ENCODE measurements around the gene GUCA2B. TPM values are rescaled to one million over a fixed set of nuclear protein-coding genes. Genes with fewer than 3 reads are reported as not detected.

Gene GUCA2B
- total and polyA plus RNA-seq, 4 donors = 1.7 to 3.3 TPM; not detected in 2

DNA sequence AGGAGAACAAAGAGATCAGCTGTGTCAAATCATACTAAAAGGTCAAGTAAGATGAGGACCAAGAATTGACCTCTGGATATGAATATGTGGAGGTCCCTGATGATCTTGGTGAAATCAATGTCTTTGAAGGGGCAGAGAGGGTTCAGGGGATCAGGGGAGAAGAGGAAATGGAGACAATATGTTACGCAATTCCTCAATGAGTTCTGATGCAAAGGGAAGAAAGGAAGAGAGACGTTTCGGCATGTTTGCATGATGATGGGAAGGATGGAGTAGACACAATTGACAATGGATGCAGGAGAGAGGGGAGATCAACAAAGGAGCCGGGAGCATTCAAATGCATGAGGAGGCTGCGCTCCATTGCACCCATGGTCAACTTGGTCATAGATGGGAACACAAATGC, 36.0 kb upstream of the GUCA2B start:
- Histone ChIP-seq H3K4me1 (ENCODE audit: control insufficient read depth in 4 of 4, insufficient read depth in 4 of 4, low read length in 3 of 4) (no peaks in the 10 kb centered on the region), H3K9me3 (ENCODE audit: control insufficient read depth in 4 of 4, low read length in 3 of 4) (no peaks in the 10 kb centered on the region), H3K36me3 (ENCODE audit: control insufficient read depth in 4 of 4, insufficient read depth in 3 of 4, low read depth in 1 of 4, low read length in 3 of 4) (no peaks in the 10 kb centered on the region), H3K4me3 (ENCODE audit: low read depth in 1 of 3, low read length in 3 of 3) (no peak overlapping the region), H3K27ac (ENCODE audit: low read depth in 1 of 2, low read length in 2 of 2) (no peak overlapping the region), H3K27me3 (ENCODE audit: control insufficient read depth in 4 of 4, insufficient read depth in 4 of 4, low read length in 3 of 4) (no peaks in the 10 kb centered on the region), H3K9ac (ENCODE audit: low read depth in 1 of 2, low read length in 2 of 2) (no peak overlapping the region)
- WGBS = 77% methylated on average over 5 of the region's 5 CpGs
- TF ChIP-seq, protein P1, sequence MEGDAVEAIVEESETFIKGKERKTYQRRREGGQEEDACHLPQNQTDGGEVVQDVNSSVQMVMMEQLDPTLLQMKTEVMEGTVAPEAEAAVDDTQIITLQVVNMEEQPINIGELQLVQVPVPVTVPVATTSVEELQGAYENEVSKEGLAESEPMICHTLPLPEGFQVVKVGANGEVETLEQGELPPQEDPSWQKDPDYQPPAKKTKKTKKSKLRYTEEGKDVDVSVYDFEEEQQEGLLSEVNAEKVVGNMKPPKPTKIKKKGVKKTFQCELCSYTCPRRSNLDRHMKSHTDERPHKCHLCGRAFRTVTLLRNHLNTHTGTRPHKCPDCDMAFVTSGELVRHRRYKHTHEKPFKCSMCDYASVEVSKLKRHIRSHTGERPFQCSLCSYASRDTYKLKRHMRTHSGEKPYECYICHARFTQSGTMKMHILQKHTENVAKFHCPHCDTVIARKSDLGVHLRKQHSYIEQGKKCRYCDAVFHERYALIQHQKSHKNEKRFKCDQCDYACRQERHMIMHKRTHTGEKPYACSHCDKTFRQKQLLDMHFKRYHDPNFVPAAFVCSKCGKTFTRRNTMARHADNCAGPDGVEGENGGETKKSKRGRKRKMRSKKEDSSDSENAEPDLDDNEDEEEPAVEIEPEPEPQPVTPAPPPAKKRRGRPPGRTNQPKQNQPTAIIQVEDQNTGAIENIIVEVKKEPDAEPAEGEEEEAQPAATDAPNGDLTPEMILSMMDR (IDR thresholded peaks at IDR 0.05; ENCODE audit: low read depth, low read length, missing input control) = no peak
- TF ChIP-seq NR2F2 (IDR thresholded peaks at IDR 0.05) (no peak), EGR1 (IDR thresholded peaks at IDR 0.05; ENCODE audit: low read depth in 2 of 2) (no peak), SP1 (IDR thresholded peaks at IDR 0.05) (no peak), RAD21 (IDR thresholded peaks at IDR 0.05) (no peak)
- DNase-seq (ENCODE audit: low spot score) = no peak

DNA sequence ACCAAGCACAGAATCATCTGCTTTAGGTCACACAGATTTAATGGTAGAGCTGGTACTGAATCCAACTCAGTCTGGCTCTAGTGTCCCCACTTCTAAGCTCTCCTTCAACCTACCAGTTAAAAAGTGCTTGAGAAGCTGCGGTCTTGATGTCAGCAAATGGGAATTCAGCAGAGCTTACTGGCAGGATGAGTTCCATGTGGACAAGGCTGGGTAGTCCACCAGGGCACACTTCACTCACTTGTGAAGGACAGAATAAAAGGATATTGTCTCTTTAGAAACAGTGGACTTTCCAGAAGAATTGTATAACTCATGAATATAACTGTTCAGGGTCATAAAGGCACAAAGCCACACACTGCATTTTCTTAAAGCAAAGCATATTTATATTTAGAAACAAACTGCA, 35.1 kb upstream of the GUCA2B start:
- H3K27me3 ChIP-seq (ENCODE audit: control insufficient read depth in 4 of 4, insufficient read depth in 4 of 4, low read length in 3 of 4) = no peaks in the 10 kb centered on the region
- no peak overlapping the region for H3K27ac ChIP-seq (ENCODE audit: low read depth in 1 of 2, low read length in 2 of 2)
- H3K9me3 ChIP-seq (ENCODE audit: control insufficient read depth in 4 of 4, low read length in 3 of 4) = no peaks in the 10 kb centered on the region
- DNase-seq (ENCODE audit: low spot score) = no peak
- TF ChIP-seq JUND (IDR thresholded peaks at IDR 0.05) (no peak), HNF4A (conservative IDR thresholded peaks at IDR 0.05) (no peak), FOXA2 (IDR thresholded peaks at IDR 0.05) (no peak), TAF1 (conservative IDR thresholded peaks at IDR 0.05) (no peak), GABPA (IDR thresholded peaks at IDR 0.05 in 1 of 2, conservative IDR thresholded peaks at IDR 0.05 in 1 of 2) (no peak), NR2F2 (IDR thresholded peaks at IDR 0.05) (no peak), FOXA1 (IDR thresholded peaks at IDR 0.05) (no peak)
- TF ChIP-seq, protein P1 (IDR thresholded peaks at IDR 0.05; ENCODE audit: low read depth, low read length, missing input control) = no peak
- TF ChIP-seq, protein P2, sequence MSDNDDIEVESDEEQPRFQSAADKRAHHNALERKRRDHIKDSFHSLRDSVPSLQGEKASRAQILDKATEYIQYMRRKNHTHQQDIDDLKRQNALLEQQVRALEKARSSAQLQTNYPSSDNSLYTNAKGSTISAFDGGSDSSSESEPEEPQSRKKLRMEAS (IDR thresholded peaks at IDR 0.05) = no peak
- H3K9ac ChIP-seq (ENCODE audit: low read depth in 1 of 2, low read length in 2 of 2) = no peak overlapping the region
- H3K4me3 ChIP-seq (ENCODE audit: low read depth in 1 of 3, low read length in 3 of 3) = no peak overlapping the region
- WGBS = 78% methylated on average over 1 of the region's 1 CpG
- no peaks in the 10 kb centered on the region for H3K36me3 ChIP-seq (ENCODE audit: control insufficient read depth in 4 of 4, insufficient read depth in 3 of 4, low read depth in 1 of 4, low read length in 3 of 4)
- H3K4me1 ChIP-seq (ENCODE audit: control insufficient read depth in 4 of 4, insufficient read depth in 4 of 4, low read length in 3 of 4) = no peaks in the 10 kb centered on the region

DNA sequence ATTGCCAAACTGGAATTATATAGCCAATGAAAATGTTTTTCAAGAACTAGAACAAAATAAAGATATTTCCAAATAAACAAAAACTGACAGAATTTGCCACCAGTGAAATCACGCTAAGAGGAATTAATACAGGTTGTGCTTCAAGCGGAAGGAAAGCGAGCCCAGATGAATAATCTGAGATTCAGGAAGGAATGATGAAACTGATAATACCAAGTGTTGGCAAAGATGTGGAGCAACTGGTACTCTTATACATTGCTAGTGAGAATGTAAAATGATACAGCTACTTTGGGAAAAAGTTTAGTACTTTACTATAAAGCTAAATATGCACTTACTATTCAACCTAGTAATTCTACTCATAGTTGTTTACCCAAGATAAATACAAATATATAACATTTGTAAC, 30.8 kb upstream of the GUCA2B start:
- Histone ChIP-seq H3K36me3 (ENCODE audit: control insufficient read depth in 4 of 4, insufficient read depth in 3 of 4, low read depth in 1 of 4, low read length in 3 of 4) (no peaks in the 10 kb centered on the region), H3K4me3 (ENCODE audit: low read depth in 1 of 3, low read length in 3 of 3) (no peak overlapping the region), H3K27me3 (ENCODE audit: control insufficient read depth in 4 of 4, insufficient read depth in 4 of 4, low read length in 3 of 4) (no peaks in the 10 kb centered on the region), H3K27ac (ENCODE audit: low read depth in 1 of 2, low read length in 2 of 2) (no peak overlapping the region), H3K9ac (ENCODE audit: low read depth in 1 of 2, low read length in 2 of 2) (no peak overlapping the region), H3K4me1 (ENCODE audit: control insufficient read depth in 4 of 4, insufficient read depth in 4 of 4, low read length in 3 of 4) (no peaks in the 10 kb centered on the region), H3K9me3 (ENCODE audit: control insufficient read depth in 4 of 4, low read length in 3 of 4) (no peaks in the 10 kb centered on the region)
- no peak for DNase-seq (ENCODE audit: low spot score)
- TF ChIP-seq, protein P1 (IDR thresholded peaks at IDR 0.05; ENCODE audit: low read depth, low read length, missing input control) = no peak
- TF ChIP-seq FOXA1 (IDR thresholded peaks at IDR 0.05) (no peak), FOXA2 (IDR thresholded peaks at IDR 0.05) (no peak), EGR1 (IDR thresholded peaks at IDR 0.05; ENCODE audit: low read depth in 2 of 2) (no peak), HNF4G (IDR thresholded peaks at IDR 0.05) (no peak), GABPA (IDR thresholded peaks at IDR 0.05 in 1 of 2, conservative IDR thresholded peaks at IDR 0.05 in 1 of 2) (no peak), TAF1 (conservative IDR thresholded peaks at IDR 0.05) (no peak), NR2F2 (IDR thresholded peaks at IDR 0.05) (no peak)
- TF ChIP-seq, protein P3, sequence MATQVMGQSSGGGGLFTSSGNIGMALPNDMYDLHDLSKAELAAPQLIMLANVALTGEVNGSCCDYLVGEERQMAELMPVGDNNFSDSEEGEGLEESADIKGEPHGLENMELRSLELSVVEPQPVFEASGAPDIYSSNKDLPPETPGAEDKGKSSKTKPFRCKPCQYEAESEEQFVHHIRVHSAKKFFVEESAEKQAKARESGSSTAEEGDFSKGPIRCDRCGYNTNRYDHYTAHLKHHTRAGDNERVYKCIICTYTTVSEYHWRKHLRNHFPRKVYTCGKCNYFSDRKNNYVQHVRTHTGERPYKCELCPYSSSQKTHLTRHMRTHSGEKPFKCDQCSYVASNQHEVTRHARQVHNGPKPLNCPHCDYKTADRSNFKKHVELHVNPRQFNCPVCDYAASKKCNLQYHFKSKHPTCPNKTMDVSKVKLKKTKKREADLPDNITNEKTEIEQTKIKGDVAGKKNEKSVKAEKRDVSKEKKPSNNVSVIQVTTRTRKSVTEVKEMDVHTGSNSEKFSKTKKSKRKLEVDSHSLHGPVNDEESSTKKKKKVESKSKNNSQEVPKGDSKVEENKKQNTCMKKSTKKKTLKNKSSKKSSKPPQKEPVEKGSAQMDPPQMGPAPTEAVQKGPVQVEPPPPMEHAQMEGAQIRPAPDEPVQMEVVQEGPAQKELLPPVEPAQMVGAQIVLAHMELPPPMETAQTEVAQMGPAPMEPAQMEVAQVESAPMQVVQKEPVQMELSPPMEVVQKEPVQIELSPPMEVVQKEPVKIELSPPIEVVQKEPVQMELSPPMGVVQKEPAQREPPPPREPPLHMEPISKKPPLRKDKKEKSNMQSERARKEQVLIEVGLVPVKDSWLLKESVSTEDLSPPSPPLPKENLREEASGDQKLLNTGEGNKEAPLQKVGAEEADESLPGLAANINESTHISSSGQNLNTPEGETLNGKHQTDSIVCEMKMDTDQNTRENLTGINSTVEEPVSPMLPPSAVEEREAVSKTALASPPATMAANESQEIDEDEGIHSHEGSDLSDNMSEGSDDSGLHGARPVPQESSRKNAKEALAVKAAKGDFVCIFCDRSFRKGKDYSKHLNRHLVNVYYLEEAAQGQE (IDR thresholded peaks at IDR 0.05) = no peak
- TF ChIP-seq, protein P4, sequence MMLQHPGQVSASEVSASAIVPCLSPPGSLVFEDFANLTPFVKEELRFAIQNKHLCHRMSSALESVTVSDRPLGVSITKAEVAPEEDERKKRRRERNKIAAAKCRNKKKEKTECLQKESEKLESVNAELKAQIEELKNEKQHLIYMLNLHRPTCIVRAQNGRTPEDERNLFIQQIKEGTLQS (IDR thresholded peaks at IDR 0.05) = no peak
- over 99% methylated on average over 3 of the region's 3 CpGs for WGBS

Measured in liver (tissue), 9 donors.